HCT116 (cell line): ENCODE results near the gene MED12. TPM values are rescaled to one million over a fixed set of nuclear protein-coding genes. Genes with fewer than 3 reads are reported as not detected.

Experiments
- ATAC-seq: fragments of 200-7000 bp; cut with Tn5 transposase; 2 replicates; pipeline ENCODE4 v1.9.1; 2020; ENCODE audit warnings: mild to moderate bottlenecking, moderate library complexity
- BruUV-seq: library from RNA; stranded (reverse); fragments of 400-500 nt; replicated peaks from 2 replicates; lab custom pipeline; 2021; lab: Mats Ljungman, UMichigan
- CTCF ChIA-PET: fragments of 300-600 bp; sonication (Branson Sonifier 250); formaldehyde crosslinking; loops from one replicate; lab custom pipeline; 2021; ENCODE audit warnings: antibody characterized with exemption; lab: Charles Lee
- POLR2A ChIA-PET: fragments of 300-600, 350-600 bp; sonication (Branson Sonifier 250); formaldehyde crosslinking; loops from one replicate; lab custom pipeline; 2021; ENCODE audit warnings: antibody characterized with exemption; lab: Charles Lee
- RAD21 ChIA-PET, 2 experiments: fragments of 300-600 bp; sonication (Branson Sonifier 250); formaldehyde crosslinking; loops; one replicate each; lab custom pipeline; 2023; ENCODE audit warnings: low total read pairs in 2 of 2; ENCODE audit not compliant: uncharacterized antibody in 2 of 2, unreplicated experiment in 2 of 2, low non-redundant PET in 1 of 2; lab: Charles Lee
- DNase-seq: peaks from one replicate; pipeline ENCODE4 v3.0.0-alpha.2; 2010; ENCODE audit warnings: low read depth, low spot score
- H2AFZ ChIP-seq: fragments of 200-600 bp; shearing (Covaris generic), sonication (generic); 2 replicates; pipeline ENCODE4 v1.6.1; 2017; ENCODE audit warnings: low read depth, mixed run types, mixed read lengths, antibody characterized with exemption, low read length; ENCODE audit not compliant: poor library complexity, severe bottlenecking
- H3K27ac ChIP-seq: 2 replicates; pipeline ENCODE4 v1.5.1; 2012; ENCODE audit warnings: low read depth, low read length
- H3K27me3 ChIP-seq: fragments of 200-600 bp; sonication (generic); 2 replicates; pipeline ENCODE4 v1.6.1; 2016; ENCODE audit warnings: mixed run types, low read length, mixed read lengths; ENCODE audit not compliant: insufficient read depth
- H3K36me3 ChIP-seq, 2 experiments: fragments of 200-500 bp in 1 of 2; fragments of 200-600 bp in 1 of 2; sonication (Bioruptor generic) in 1 of 2; sonication (generic) in 1 of 2; 2 replicates each; pipeline versions ENCODE4 v1.5.1 to v1.6.1; 2014 to 2016; ENCODE audit warnings: low read length in 2 of 2, inconsistent platforms in 1 of 2, mixed read lengths in 1 of 2, mixed run types in 1 of 2; ENCODE audit not compliant: insufficient read depth in 2 of 2, control insufficient read depth in 1 of 2
- H3K4me1 ChIP-seq, 2 experiments: fragments of 200-600 bp in 1 of 2; sonication (generic) in 1 of 2; 2 replicates each; pipeline versions ENCODE4 v1.5.1 to v1.6.1; 2012 to 2017; ENCODE audit warnings: low read length in 2 of 2, inconsistent platforms in 1 of 2, mild to moderate bottlenecking in 1 of 2, mixed read lengths in 1 of 2, mixed run types in 1 of 2, moderate library complexity in 1 of 2; ENCODE audit not compliant: insufficient read depth in 2 of 2, control insufficient read depth in 1 of 2
- H3K4me2 ChIP-seq: fragments of 200-600 bp; sonication (generic); 2 replicates; pipeline ENCODE4 v1.6.1; 2017; ENCODE audit warnings: mixed run types, low read length, mixed read lengths
- H3K4me3 ChIP-seq, 2 experiments: fragments of 200-600 bp in 1 of 2; sonication (generic) in 1 of 2; replicated peaks in 1 of 2; 2 replicates each; pipeline ENCODE4 v1.5.1; 2011 to 2016; ENCODE audit warnings: low read length in 2 of 2, control low read depth in 1 of 2, low read depth in 1 of 2, mild to moderate bottlenecking in 1 of 2, mixed read lengths in 1 of 2, mixed run types in 1 of 2
- H3K79me2 ChIP-seq: fragments of 200-600 bp; sonication (generic); 2 replicates; pipeline ENCODE4 v1.6.1; 2017; ENCODE audit warnings: mild to moderate bottlenecking, mixed run types, low read length, moderate library complexity, mixed read lengths; ENCODE audit not compliant: insufficient read depth
- H3K9ac ChIP-seq: fragments of 200-600 bp; sonication (generic); 2 replicates; pipeline ENCODE4 v1.6.1; 2016; ENCODE audit warnings: low read length, mixed read lengths
- H3K9me2 ChIP-seq: fragments of 200-600 bp; sonication (generic), shearing (Covaris generic); 2 replicates; pipeline ENCODE4 v1.6.1; 2017; ENCODE audit warnings: mixed run types, mild to moderate bottlenecking, moderate library complexity; ENCODE audit not compliant: insufficient read depth
- H3K9me3 ChIP-seq, 2 experiments: fragments of 200-500 bp in 1 of 2; fragments of 200-600 bp in 1 of 2; sonication (Bioruptor generic) in 1 of 2; sonication (generic) in 1 of 2; 2 replicates each; pipeline ENCODE4 v1.6.1; 2014 to 2017; ENCODE audit warnings: low read length in 2 of 2, mixed read lengths in 2 of 2, inconsistent platforms in 1 of 2, low read depth in 1 of 2, mild to moderate bottlenecking in 1 of 2, mixed run types in 1 of 2, moderate library complexity in 1 of 2; ENCODE audit not compliant: control insufficient read depth in 1 of 2, insufficient read depth in 1 of 2
- H4K20me1 ChIP-seq: fragments of 200-600 bp; sonication (generic), shearing (Covaris generic); 2 replicates; pipeline ENCODE4 v1.6.1; 2017; ENCODE audit warnings: mixed run types, mild to moderate bottlenecking, moderate library complexity; ENCODE audit not compliant: insufficient read depth
- ATF3 ChIP-seq: IDR thresholded peaks from 2 replicates; pipeline ENCODE4 v1.6.1; 2012
- CEBPB ChIP-seq: IDR thresholded peaks from 2 replicates; pipeline ENCODE4 v1.6.1; 2012; ENCODE audit warnings: low read depth
- CTCF ChIP-seq, 3 experiments: fragments of 200-600 bp in 1 of 3; sonication (generic) in 1 of 3; IDR thresholded peaks in 2 of 3; conservative IDR thresholded peaks in 1 of 3; 2 replicates each; pipeline ENCODE4 v1.5.1; 2012 to 2017; ENCODE audit warnings: low read depth in 2 of 3, low read length in 2 of 3, antibody characterized with exemption in 1 of 3, borderline replicate concordance in 1 of 3, control low read depth in 1 of 3, mild to moderate bottlenecking in 1 of 3, mixed read lengths in 1 of 3, mixed run types in 1 of 3, moderate library complexity in 1 of 3; ENCODE audit not compliant: insufficient read depth in 1 of 3
- EGR1 ChIP-seq: IDR thresholded peaks from 2 replicates; pipeline ENCODE4 v1.6.1; 2012; ENCODE audit warnings: low read depth
- ELF1 ChIP-seq: IDR thresholded peaks from 2 replicates; pipeline ENCODE4 v1.6.1; 2012; ENCODE audit warnings: low read depth, borderline replicate concordance
- FOSL1 ChIP-seq: IDR thresholded peaks from 2 replicates; pipeline ENCODE4 v1.6.1; 2012; ENCODE audit warnings: low read depth
- MAX ChIP-seq: IDR thresholded peaks from 2 replicates; pipeline ENCODE4 v1.6.1; 2012
- POLR2A ChIP-seq: IDR thresholded peaks from 2 replicates; pipeline ENCODE4 v1.7.0; 2011; ENCODE audit warnings: borderline replicate concordance; ENCODE audit not compliant: insufficient read depth, insufficient read length; ENCODE audit errors: extremely low read depth
- POLR2AphosphoS5 ChIP-seq: IDR thresholded peaks from 2 replicates; pipeline ENCODE4 v1.6.1; 2011; ENCODE audit warnings: mild to moderate bottlenecking, low read depth, low read length, moderate library complexity
- RAD21 ChIP-seq: IDR thresholded peaks from 2 replicates; pipeline ENCODE4 v1.6.1; 2012; ENCODE audit warnings: low read depth, mild to moderate bottlenecking
- REST ChIP-seq: IDR thresholded peaks from 2 replicates; pipeline ENCODE4 v1.6.1; 2012; ENCODE audit warnings: low read depth
- SIN3A ChIP-seq: IDR thresholded peaks from 2 replicates; pipeline ENCODE4 v1.6.1; 2012; ENCODE audit warnings: low read depth
- SP1 ChIP-seq: IDR thresholded peaks from 2 replicates; pipeline ENCODE4 v1.6.1; 2012; ENCODE audit warnings: low read depth
- ZBTB33 ChIP-seq: IDR thresholded peaks from 2 replicates; pipeline ENCODE4 v1.6.1; 2011; ENCODE audit warnings: mild to moderate bottlenecking, low read length, moderate library complexity; ENCODE audit not compliant: insufficient replicate concordance; ENCODE audit errors: extremely low read depth
- ZNF274 ChIP-seq: fragments of 200-500 bp; sonication (Bioruptor generic); IDR thresholded peaks from 2 replicates; pipeline ENCODE4 v1.6.1; 2014; ENCODE audit warnings: mild to moderate bottlenecking, low read depth, low read length, inconsistent platforms
- intact Hi-C: fragments of 100-400 bp; cut with micrococcal nuclease; formaldehyde crosslinking; loops from 2 replicates; pipeline ENCODE4 v1.10.0; 2022
- total RNA-seq: library from RNA; stranded (reverse); gene quantifications from one replicate; pipeline ENCODE4 v1.2.1, GENCODE V29; 2021; ENCODE audit not compliant: unreplicated experiment

MED12 gene
- total RNA-seq, 1 experiment from 2014 or later: 32.8 TPM

GRCh38 chrX:71144651-71145050 is 26.3 kb downstream of the MED12 start, which contains the start of gene NLGN3:
NLGN3 (plus strand) TSS chrX:71144841; CDS start chrX:71147750, 2,909 bp downstream.
- Histone ChIP-seq H3K9ac (no peak within 1 kb of the TSS), H3K36me3 (no peaks in the 10 kb centered on the region; a peak in 1 of 4 replicates), H3K79me2 (no peaks in the 10 kb centered on the region), H3K4me2 (peak within 1 kb of the TSS; percentile 65), H3K9me2 (no peaks in the 10 kb centered on the region), H3K9me3 (no peaks in the 10 kb centered on the region), H2AFZ (no peak within 1 kb of the TSS), H3K27me3 (no peaks in the 10 kb centered on the region), H3K4me3 (no peak within 1 kb of the TSS), H4K20me1 (no peaks in the 10 kb centered on the region), H3K27ac (no peak within 1 kb of the TSS), H3K4me1 (peaks cover 4 to 15% of the 10 kb centered on the region in 2 experiments; a peak in 3 of 4 replicates)
- ChIA-PET RAD21 (no interaction called here), CTCF (no interaction called here), POLR2A (no interaction called here)
- intact Hi-C loops: no loop called here
- no TSS peak for BruUV-seq
- DNase-seq (no peak), ATAC-seq (no peak)
- TF ChIP-seq EGR1 (no peak), ZNF274 (no peak), SIN3A (no peak), REST (no peak), CEBPB (no peak), ELF1 (no peak), ZBTB33 (no peak), MAX (no peak), ATF3 (no peak), CTCF (IDR thresholded peaks at IDR 0.05 in 2 of 3, conservative IDR thresholded peaks at IDR 0.05 in 1 of 3; ENCODE audit: borderline replicate concordance in 1 of 3, insufficient read depth in 1 of 3, low read depth in 2 of 3, low read length in 2 of 3) (no peak), POLR2A (no peak), SP1 (no peak), RAD21 (no peak), POLR2AphosphoS5 (no peak), FOSL1 (no peak)
- TF ChIP-seq, all 23 proteins: peak for 0
